Mucosa of rectum (tissue), 2 donors: ENCODE measurements around the gene SERP1.
A peak's percentile ranks its signal among the peaks of the same experiment; 100 is the strongest.

ENCODE experiments used
- H3K27ac ChIP-seq, 2 donors: one replicate each; pipeline ENCODE4 v1.7.0; 2013; ENCODE audit warnings: inconsistent platforms in 2 of 2, low read depth in 2 of 2, low read length in 2 of 2
- H3K27me3 ChIP-seq, 2 donors: one replicate each; pipeline ENCODE4 v1.7.0; 2013; ENCODE audit warnings: low read length in 2 of 2; ENCODE audit not compliant: control insufficient read depth in 2 of 2, insufficient read depth in 2 of 2
- H3K36me3 ChIP-seq, 2 donors: one replicate each; pipeline ENCODE4 v1.7.0; 2013; ENCODE audit warnings: low read length in 2 of 2; ENCODE audit not compliant: control insufficient read depth in 2 of 2, insufficient read depth in 2 of 2
- H3K4me1 ChIP-seq, 2 donors: one replicate each; pipeline ENCODE4 v1.7.0; 2013; ENCODE audit warnings: low read length in 2 of 2, mild to moderate bottlenecking in 1 of 2; ENCODE audit not compliant: control insufficient read depth in 2 of 2, insufficient read depth in 2 of 2
- H3K4me3 ChIP-seq, 2 donors: one replicate each; pipeline ENCODE4 v1.7.0; 2013; ENCODE audit warnings: low read length in 2 of 2
- H3K9ac ChIP-seq, 2 donors: one replicate each; pipeline ENCODE4 v1.7.0; 2013; ENCODE audit warnings: low read length in 2 of 2, low read depth in 1 of 2, mild to moderate bottlenecking in 1 of 2
- H3K9me3 ChIP-seq, 2 donors: one replicate each; pipeline ENCODE4 v1.7.0; 2013; ENCODE audit warnings: low read length in 2 of 2; ENCODE audit not compliant: control insufficient read depth in 2 of 2
- donor health status: healthy.
- donor health status: Normal muscosa, but diverticular disease.

The SERP1 gene

DNA sequence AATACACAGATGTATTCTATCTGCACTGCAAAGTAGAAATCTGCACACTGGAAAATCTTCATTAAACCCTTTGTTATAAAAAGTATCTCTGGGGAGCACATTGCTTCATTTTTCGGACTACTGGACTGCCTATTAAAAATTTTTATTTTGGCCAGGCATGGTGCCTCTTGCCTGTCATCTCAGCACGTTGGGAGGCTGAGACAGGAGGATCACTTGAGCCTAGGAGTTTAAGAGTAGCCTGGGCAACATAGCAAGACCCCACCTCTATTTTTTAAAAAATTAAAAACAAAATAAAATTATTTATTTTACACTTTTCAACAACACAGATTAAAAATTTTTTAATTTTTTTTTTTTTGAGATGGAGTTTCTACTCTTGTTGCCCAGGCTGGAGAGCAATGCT lies 6.0 kb downstream of the SERP1 start:
- H3K4me3 ChIP-seq, result no peak overlapping the region
- H3K27ac ChIP-seq, result no peak overlapping the region
- no peaks in the 10 kb centered on the region for H3K27me3 ChIP-seq
- H3K9ac ChIP-seq, result no peak overlapping the region
- H3K36me3 ChIP-seq, result peaks cover 14 to 23% of the 10 kb centered on the region in 2 donors
- no peaks in the 10 kb centered on the region for H3K9me3 ChIP-seq
- peaks cover 3 to 14% of the 10 kb centered on the region in 2 donors for H3K4me1 ChIP-seq

DNA sequence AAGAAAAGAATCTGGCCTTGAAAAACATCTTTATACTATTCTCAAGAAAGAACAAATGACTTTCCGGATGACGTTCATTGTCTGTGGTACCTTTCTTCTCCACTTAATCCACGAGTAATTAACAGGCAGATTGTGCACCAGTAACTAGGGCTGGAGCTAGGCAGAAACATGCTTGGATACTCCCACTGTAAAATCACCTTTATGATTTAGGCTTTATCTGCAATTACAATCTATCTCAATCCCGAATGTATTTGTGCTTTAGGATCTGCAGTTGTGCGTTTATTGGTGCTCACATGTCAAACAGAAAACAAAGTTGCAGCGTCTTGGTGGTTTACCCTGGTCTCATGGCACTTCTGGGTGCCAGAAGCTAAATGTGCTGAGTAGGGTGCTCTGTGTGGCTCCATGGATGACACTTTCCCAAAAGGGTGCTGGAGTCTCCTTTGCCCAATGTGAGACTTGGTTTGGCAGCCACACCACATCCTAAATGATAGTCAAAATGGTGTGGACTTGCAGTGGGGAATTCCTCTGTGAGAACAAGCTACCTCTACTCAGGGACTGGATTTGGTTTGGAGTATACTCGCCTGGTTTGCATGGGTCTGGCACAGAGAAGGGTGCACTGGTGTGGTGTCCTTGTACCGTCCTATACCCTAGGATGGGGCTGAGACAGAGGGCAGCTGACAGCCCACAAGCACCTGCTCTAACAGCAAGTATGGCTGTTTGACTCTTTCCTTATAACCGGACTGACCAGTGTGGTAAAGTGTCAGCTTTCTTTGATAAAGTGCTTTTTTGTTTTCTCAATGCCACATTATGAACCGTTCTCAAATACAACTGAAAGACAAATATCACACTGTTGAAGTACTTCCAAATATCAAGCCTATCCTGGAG lies 7.7 kb downstream of the SERP1 start:
- Histone ChIP-seq H3K4me1 (peaks cover 0 to 5% of the 10 kb centered on the region in 2 donors), H3K9ac (no peak overlapping the region), H3K4me3 (no peak overlapping the region), H3K36me3 (peaks cover 7 to 18% of the 10 kb centered on the region in 2 donors), H3K27ac (no peak overlapping the region), H3K27me3 (no peaks in the 10 kb centered on the region), H3K9me3 (no peaks in the 10 kb centered on the region)

GRCh38 chr3:150535204-150535603 lies 11.1 kb downstream of the SERP1 start:
- no peaks in the 10 kb centered on the region for H3K27me3 ChIP-seq
- peaks cover 0 to 5% of the 10 kb centered on the region in 2 donors for H3K4me1 ChIP-seq
- H3K9me3 ChIP-seq, result no peaks in the 10 kb centered on the region
- no peak overlapping the region for H3K9ac ChIP-seq
- no peak overlapping the region for H3K4me3 ChIP-seq
- no peak overlapping the region for H3K27ac ChIP-seq
- H3K36me3 ChIP-seq, result no peaks in the 10 kb centered on the region

- Histone ChIP-seq H3K4me1 (no peaks in the 10 kb centered on the region), H3K4me3 (no peak overlapping the region), H3K27me3 (no peaks in the 10 kb centered on the region), H3K36me3 (no peaks in the 10 kb centered on the region), H3K9ac (no peak overlapping the region), H3K9me3 (no peaks in the 10 kb centered on the region), H3K27ac (no peak overlapping the region)
Measured at GRCh38 chr3:150531775-150532174, 14.5 kb downstream of the SERP1 start.

DNA sequence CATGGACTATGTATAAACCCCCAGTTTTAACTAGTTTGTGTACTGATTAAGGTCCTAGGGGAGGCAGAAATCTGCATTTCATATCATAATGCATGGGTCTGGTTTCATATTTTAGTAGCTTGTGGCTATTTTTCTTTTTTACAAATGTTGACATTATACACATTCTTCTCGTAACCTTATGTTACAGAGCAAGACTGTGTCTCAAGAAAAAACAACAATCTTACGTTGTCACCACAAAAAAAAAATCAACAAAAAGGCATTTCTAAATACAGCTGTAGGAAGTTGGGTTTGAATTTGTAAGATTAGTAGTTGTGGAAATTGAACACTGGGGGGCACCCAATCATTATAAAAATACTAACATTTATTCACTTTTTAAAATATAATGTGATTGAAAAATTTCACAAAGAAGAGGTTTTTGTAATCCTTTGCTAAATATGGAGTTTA lies 17.9 kb downstream of the SERP1 start:
- Histone ChIP-seq H3K27me3 (no peaks in the 10 kb centered on the region), H3K4me3 (no peak overlapping the region), H3K4me1 (no peaks in the 10 kb centered on the region), H3K9me3 (no peaks in the 10 kb centered on the region), H3K36me3 (no peaks in the 10 kb centered on the region), H3K27ac (no peak overlapping the region), H3K9ac (no peak overlapping the region)

GRCh38 chr3:150527464-150528255 lies 18.6 kb downstream of the SERP1 start:
- no peaks in the 10 kb centered on the region for H3K27me3 ChIP-seq
- H3K4me1 ChIP-seq, result no peaks in the 10 kb centered on the region
- no peak overlapping the region for H3K4me3 ChIP-seq
- H3K9ac ChIP-seq, result no peak overlapping the region
- H3K9me3 ChIP-seq, result no peaks in the 10 kb centered on the region
- H3K36me3 ChIP-seq, result no peaks in the 10 kb centered on the region
- H3K27ac ChIP-seq, result no peak overlapping the region

DNA sequence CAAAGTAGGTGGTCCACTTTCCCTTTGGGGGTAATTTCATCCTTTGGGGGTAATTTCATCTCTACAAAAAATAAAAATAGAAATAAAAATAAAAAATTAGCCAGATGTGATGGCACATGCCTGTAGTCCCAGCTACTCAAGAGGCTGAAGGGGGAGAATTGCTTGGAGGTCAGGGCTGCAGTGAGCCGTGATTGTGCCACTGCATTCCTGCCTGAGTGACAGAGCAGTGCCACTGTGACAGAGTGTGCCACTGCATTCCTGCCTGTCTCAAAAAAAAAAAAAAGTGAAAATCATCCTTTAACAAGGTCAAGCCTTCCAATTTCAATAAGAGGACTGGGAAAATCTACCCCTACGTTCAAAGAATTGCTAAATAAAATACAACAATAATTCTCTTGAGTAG lies 22.8 kb downstream of the SERP1 start:
- Histone ChIP-seq H3K36me3 (no peaks in the 10 kb centered on the region), H3K9me3 (no peaks in the 10 kb centered on the region), H3K9ac (no peak overlapping the region), H3K27me3 (no peaks in the 10 kb centered on the region), H3K4me1 (peaks cover 2 to 8% of the 10 kb centered on the region in 2 donors), H3K4me3 (no peak overlapping the region), H3K27ac (no peak overlapping the region)

GRCh38 chr3:150521463-150521862 lies 24.8 kb downstream of the SERP1 start:
- H3K4me3 ChIP-seq, result no peak overlapping the region
- H3K27me3 ChIP-seq, result no peaks in the 10 kb centered on the region
- peaks cover 5 to 10% of the 10 kb centered on the region in 2 donors for H3K4me1 ChIP-seq
- H3K9ac ChIP-seq, result no peak overlapping the region
- no peaks in the 10 kb centered on the region for H3K36me3 ChIP-seq
- H3K27ac ChIP-seq, result no peak overlapping the region
- no peaks in the 10 kb centered on the region for H3K9me3 ChIP-seq

GRCh38 chr3:150520408-150520807 lies 25.9 kb downstream of the SERP1 start:
- no peak overlapping the region for H3K4me3 ChIP-seq

DNA sequence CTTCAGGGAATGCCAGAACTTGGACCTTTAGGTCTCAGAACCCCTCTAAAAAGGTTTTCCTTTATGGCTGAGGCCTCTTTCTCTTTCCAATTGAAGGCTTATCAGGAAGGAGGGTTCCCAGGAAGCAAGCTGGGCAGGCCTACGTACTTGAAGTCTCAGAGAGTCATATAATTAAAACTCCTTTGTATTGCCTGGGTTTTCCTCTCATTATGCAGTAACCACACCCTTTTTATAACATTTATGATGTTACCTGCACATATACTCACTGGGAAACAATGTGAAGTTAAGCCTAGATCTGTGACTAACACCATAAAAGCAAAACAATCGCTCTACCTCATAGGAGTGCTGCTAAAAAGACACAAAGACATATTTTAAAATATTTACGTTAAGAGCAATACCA lies 27.3 kb downstream of the SERP1 start:
- peaks cover 5 to 10% of the 10 kb centered on the region in 2 donors for H3K4me1 ChIP-seq
- H3K27ac ChIP-seq, result peak overlapping the region; percentile 79 to 90
- H3K9ac ChIP-seq, result no peak overlapping the region
- H3K4me3 ChIP-seq, result peak overlapping the region in 1 of 2 donors; percentile 51
- H3K36me3 ChIP-seq, result no peaks in the 10 kb centered on the region
- H3K27me3 ChIP-seq, result no peaks in the 10 kb centered on the region
- H3K9me3 ChIP-seq, result no peaks in the 10 kb centered on the region

More at GRCh38 chr3:150520408-150520807, 25.9 kb downstream of the SERP1 start:
- no peaks in the 10 kb centered on the region for H3K36me3 ChIP-seq
- no peaks in the 10 kb centered on the region for H3K9me3 ChIP-seq
- H3K4me1 ChIP-seq, result peaks cover 5 to 10% of the 10 kb centered on the region in 2 donors
- H3K27ac ChIP-seq, result no peak overlapping the region
- H3K9ac ChIP-seq, result no peak overlapping the region
- no peaks in the 10 kb centered on the region for H3K27me3 ChIP-seq
